H1 (cell line): ENCODE results near the gene NHLH2. TPM values are rescaled to one million over a fixed set of nuclear protein-coding genes. Genes with fewer than 3 reads are reported as not detected.

ENCODE experiments used
- CTCF ChIA-PET: fragments of 300-600 bp; sonication (Branson Sonifier 250); formaldehyde crosslinking; loops from one replicate; lab custom pipeline; 2021; ENCODE audit not compliant: partially characterized antibody; lab: Charles Lee
- POLR2A ChIA-PET: fragments of 300-600 bp; sonication (Branson Sonifier 250); formaldehyde crosslinking; loops from one replicate; lab custom pipeline; 2021; ENCODE audit warnings: inconsistent platforms; ENCODE audit not compliant: partially characterized antibody; lab: Charles Lee
- DNase-seq, 2 experiments: peaks; one replicate each; pipeline versions ENCODE4 v3.0.0 to v3.0.0-alpha.2; 2010 to 2022; ENCODE audit warnings: low spot score in 2 of 2, low read depth in 1 of 2, mixed read lengths in 1 of 2
- FAIRE-seq: peaks from 2 replicates; lab custom pipeline; 2011; peaks lifted over from hg19 to GRCh38; lab: Jason Lieb, UNC
- H2AFZ ChIP-seq: 2 replicates; pipeline ENCODE4 v1.8.1; 2012; ENCODE audit warnings: low read length, inconsistent platforms
- H2AK5ac ChIP-seq: 2 replicates; pipeline ENCODE4 v1.6.1; 2013; ENCODE audit warnings: low read depth, low read length
- H2BK120ac ChIP-seq: replicated peaks from 2 replicates; pipeline ENCODE3; 2013; ENCODE audit warnings: low read depth, low read length, inconsistent platforms
- H2BK12ac ChIP-seq: 2 replicates; pipeline ENCODE4 v1.6.1; 2013; ENCODE audit warnings: low read depth, low read length
- H2BK15ac ChIP-seq: 2 replicates; pipeline ENCODE4 v1.6.1; 2013; ENCODE audit warnings: low read length
- H2BK20ac ChIP-seq: 2 replicates; pipeline ENCODE4 v1.6.1; 2013; ENCODE audit warnings: low read length
- H2BK5ac ChIP-seq: 2 replicates; pipeline ENCODE4 v1.6.1; 2013; ENCODE audit warnings: low read depth, low read length
- H3K14ac ChIP-seq: 2 replicates; pipeline ENCODE4 v1.6.1; 2013; ENCODE audit warnings: inconsistent platforms; ENCODE audit not compliant: insufficient read length
- H3K18ac ChIP-seq: 2 replicates; pipeline ENCODE4 v1.6.1; 2013; ENCODE audit warnings: low read length; ENCODE audit errors: extremely low read depth
- H3K23ac ChIP-seq: 2 replicates; pipeline ENCODE4 v1.6.1; 2013; ENCODE audit warnings: inconsistent platforms; ENCODE audit not compliant: insufficient read length
- H3K23me2 ChIP-seq: 2 replicates; pipeline ENCODE4 v1.6.1; 2013; ENCODE audit warnings: low read depth, low read length
- H3K27ac ChIP-seq: 2 replicates; pipeline ENCODE4 v1.6.1; 2011; ENCODE audit warnings: low read depth, low read length, inconsistent platforms
- H3K27me3 ChIP-seq, 4 experiments: replicated peaks in 1 of 4; 1 replicate in 1 of 4; 2 replicates in 3 of 4; pipeline versions ENCODE4 v1.6.1 to v1.8.1; 2011 to 2013; ENCODE audit warnings: low read length in 3 of 4, mild to moderate bottlenecking in 3 of 4, inconsistent platforms in 2 of 4, mixed read lengths in 2 of 4, moderate library complexity in 1 of 4; ENCODE audit not compliant: control insufficient read depth in 3 of 4, insufficient read depth in 3 of 4; ENCODE audit errors: extremely low read depth in 1 of 4
- H3K36me3 ChIP-seq, 4 experiments: 2 replicates each; pipeline versions ENCODE4 v1.6.1 to v1.8.1; 2011 to 2013; ENCODE audit warnings: mild to moderate bottlenecking in 4 of 4, low read length in 3 of 4, moderate library complexity in 2 of 4, control low read depth in 1 of 4, inconsistent platforms in 1 of 4; ENCODE audit not compliant: insufficient read depth in 4 of 4, control insufficient read depth in 2 of 4
- H3K4ac ChIP-seq: replicated peaks from 2 replicates; pipeline ENCODE3; 2013; ENCODE audit warnings: low read length, low read depth, mixed read lengths, inconsistent platforms; ENCODE audit not compliant: insufficient read length
- H3K4me1 ChIP-seq, 4 experiments: replicated peaks in 1 of 4; 1 replicate in 1 of 4; 2 replicates in 3 of 4; pipeline versions ENCODE4 v1.6.1 to v1.8.1; 2011 to 2013; ENCODE audit warnings: low read length in 3 of 4, inconsistent platforms in 2 of 4, mixed read lengths in 1 of 4; ENCODE audit not compliant: insufficient read depth in 4 of 4, control insufficient read depth in 3 of 4
- H3K4me2 ChIP-seq, 2 experiments: 2 replicates each; pipeline versions ENCODE4 v1.6.1 to v1.8.1; 2011 to 2013; ENCODE audit warnings: low read depth in 2 of 2, low read length in 2 of 2, control low read depth in 1 of 2, inconsistent platforms in 1 of 2, mild to moderate bottlenecking in 1 of 2; ENCODE audit not compliant: insufficient read depth in 1 of 2
- H3K4me3 ChIP-seq, 4 experiments: fragments of 200-600, 300-600 bp in 1 of 4; sonication (generic), shearing (Covaris generic), sonication (Bioruptor Twin) in 1 of 4; 2 replicates each; pipeline versions ENCODE4 v1.5.1 to v1.8.1; 2011 to 2016; ENCODE audit warnings: low read length in 4 of 4, low read depth in 3 of 4, control low read depth in 2 of 4, inconsistent platforms in 2 of 4, mild to moderate bottlenecking in 2 of 4, mixed read lengths in 1 of 4, moderate library complexity in 1 of 4; ENCODE audit not compliant: insufficient read depth in 2 of 4; ENCODE audit errors: extremely low read depth in 1 of 4
- H3K56ac ChIP-seq: replicated peaks from 2 replicates; pipeline ENCODE3; 2013; ENCODE audit warnings: low read depth, mild to moderate bottlenecking, mixed read lengths, low read length, inconsistent platforms; ENCODE audit not compliant: insufficient read length
- H3K79me1 ChIP-seq: 2 replicates; pipeline ENCODE4 v1.6.1; 2013; ENCODE audit warnings: low read depth, low read length, control low read depth
- H3K79me2 ChIP-seq, 2 experiments: 2 replicates each; pipeline versions ENCODE4 v1.6.1 to v1.8.1; 2012 to 2013; ENCODE audit warnings: low read length in 2 of 2, mild to moderate bottlenecking in 2 of 2, inconsistent platforms in 1 of 2; ENCODE audit not compliant: insufficient read depth in 2 of 2, control insufficient read depth in 1 of 2
- H3K9ac ChIP-seq, 4 experiments: replicated peaks in 1 of 4; 1 replicate in 1 of 4; 2 replicates in 3 of 4; pipeline versions ENCODE4 v1.6.1 to v1.8.1; 2011 to 2013; ENCODE audit warnings: low read depth in 3 of 4, low read length in 3 of 4, control low read depth in 2 of 4, mild to moderate bottlenecking in 2 of 4, moderate library complexity in 2 of 4, inconsistent platforms in 1 of 4; ENCODE audit errors: extremely low read depth in 1 of 4
- H3K9me3 ChIP-seq, 2 experiments: 2 replicates each; pipeline versions ENCODE4 v1.6.1 to v1.8.1; 2012 to 2013; ENCODE audit warnings: mild to moderate bottlenecking in 2 of 2, moderate library complexity in 2 of 2, control low read depth in 1 of 2, inconsistent platforms in 1 of 2, low read depth in 1 of 2, low read length in 1 of 2, mixed read lengths in 1 of 2; ENCODE audit not compliant: insufficient read depth in 2 of 2
- H4K20me1 ChIP-seq, 2 experiments: replicated peaks in 1 of 2; 2 replicates each; pipeline versions ENCODE3 to v1.8.1; 2011 to 2013; ENCODE audit warnings: inconsistent platforms in 2 of 2, low read length in 2 of 2, mild to moderate bottlenecking in 1 of 2; ENCODE audit not compliant: insufficient read depth in 2 of 2, control insufficient read depth in 1 of 2
- H4K5ac ChIP-seq: 2 replicates; pipeline ENCODE4 v1.6.1; 2013; ENCODE audit warnings: low read length, low read depth, mixed read lengths, inconsistent platforms; ENCODE audit not compliant: insufficient read length
- H4K8ac ChIP-seq: 2 replicates; pipeline ENCODE4 v1.8.0; 2013; ENCODE audit warnings: mild to moderate bottlenecking, moderate library complexity, low read length, inconsistent platforms; ENCODE audit not compliant: insufficient read depth; ENCODE audit errors: extremely low read depth
- H4K91ac ChIP-seq: replicated peaks from 2 replicates; pipeline ENCODE3; 2013; ENCODE audit warnings: low read length, mixed read lengths, inconsistent platforms; ENCODE audit not compliant: insufficient read length
- BCL11A ChIP-seq, 2 experiments: IDR thresholded peaks; one replicate each; pipeline ENCODE4 v1.6.1; 2011; ENCODE audit warnings: low read depth in 2 of 2, low read length in 2 of 2, mild to moderate bottlenecking in 2 of 2
- CEBPB ChIP-seq: IDR thresholded peaks from 2 replicates; pipeline ENCODE4 v1.6.1; 2012; ENCODE audit warnings: low read depth, low read length
- CTBP2 ChIP-seq: IDR thresholded peaks from 2 replicates; pipeline ENCODE4 v1.7.0; 2011; ENCODE audit warnings: borderline replicate concordance, mild to moderate bottlenecking, moderate library complexity, mixed read lengths, low read length; ENCODE audit not compliant: insufficient read depth, insufficient read length
- EZH2 ChIP-seq: fragments of 200-600 bp; sonication (generic); IDR thresholded peaks from 2 replicates; pipeline ENCODE4 v1.7.1; 2012; ENCODE audit warnings: low read depth, mild to moderate bottlenecking, moderate library complexity, low read length, inconsistent platforms; ENCODE audit not compliant: severe bottlenecking
- MAX ChIP-seq: IDR thresholded peaks from 2 replicates; pipeline ENCODE4 v1.6.1; 2012; ENCODE audit warnings: inconsistent platforms
- NANOG ChIP-seq: IDR thresholded peaks from 2 replicates; pipeline ENCODE4 v1.6.1; 2011; ENCODE audit warnings: low read length, low read depth, mild to moderate bottlenecking, inconsistent platforms; ENCODE audit not compliant: insufficient read depth, poor library complexity, severe bottlenecking
- NRF1 ChIP-seq: IDR thresholded peaks from 2 replicates; pipeline ENCODE4 v1.6.1; 2011; ENCODE audit warnings: mild to moderate bottlenecking, low read depth, low read length, improper control_type of control experiment
- PHF8 ChIP-seq: fragments of 200-600 bp; sonication (generic); conservative IDR thresholded peaks from 2 replicates; pipeline ENCODE4 v1.7.1; 2012; ENCODE audit warnings: low read depth, mild to moderate bottlenecking, inconsistent platforms, low read length, moderate library complexity
- RFX5 ChIP-seq: IDR thresholded peaks from 2 replicates; pipeline ENCODE4 v1.6.1; 2011; ENCODE audit warnings: low read depth, low read length, improper control_type of control experiment, borderline replicate concordance
- SIX5 ChIP-seq: IDR thresholded peaks from 2 replicates; pipeline ENCODE4 v1.6.1; 2011; ENCODE audit warnings: mild to moderate bottlenecking, low read depth, low read length
- SRF ChIP-seq: IDR thresholded peaks from 2 replicates; pipeline ENCODE4 v1.6.1; 2011; ENCODE audit warnings: mild to moderate bottlenecking, low read depth, low read length, moderate library complexity
- TAF1 ChIP-seq: IDR thresholded peaks from 2 replicates; pipeline ENCODE4 v1.6.1; 2011; ENCODE audit warnings: mild to moderate bottlenecking, low read depth, low read length
- TCF12 ChIP-seq: IDR thresholded peaks from 2 replicates; pipeline ENCODE4 v1.6.1; 2011; ENCODE audit warnings: low read depth, mild to moderate bottlenecking, low read length
- TEAD4 ChIP-seq: IDR thresholded peaks from 2 replicates; pipeline ENCODE4 v1.6.1; 2012; ENCODE audit warnings: low read depth, low read length, inconsistent platforms, mixed read lengths
- WGBS, 2 experiments: shearing (Covaris generic) in 1 of 2; methylation state at CpG; one replicate each; pipeline versions ENCODE4 v1.1.6 to v1.1.7; 2013 to 2015; ENCODE audit warnings: low lambda C conversion rate in 2 of 2, mixed read lengths in 2 of 2, inconsistent platforms in 1 of 2, low coverage in 1 of 2, missing lambda C conversion rate in 1 of 2; ENCODE audit not compliant: insufficient replicate concordance in 2 of 2, insufficient coverage in 1 of 2, insufficient read length in 1 of 2; ENCODE audit errors: extremely low coverage in 1 of 2, missing lambda C conversion rate in 1 of 2; 5-methylcytosine and 5-hydroxymethylcytosine counted together
- polyA plus RNA-seq, 7 experiments: library from polyadenylated mRNA; depleted of rRNA in 3 of 7; stranded (reverse) in 5 of 7; unstranded in 2 of 7; fragments of >200 nt in 5 of 7; fragments of 200-250 nt in 2 of 7; gene quantifications; 1 replicate in 5 of 7; 2 replicates in 1 of 7; 4 replicates in 1 of 7; pipeline versions ENCODE4 v1.2.1 to v1.2.3, GENCODE V29; 2011 to 2013; ENCODE audit warnings: missing spikeins in 2 of 7, mixed read lengths in 2 of 7
- total RNA-seq: library from RNA; stranded (reverse); fragmentation: NEBNext Ultra II Directional; extraction: Animal tissue kit (Norgen Biotek cat#: 25700); gene quantifications from 2 replicates; pipeline ENCODE4 v1.2.1, GENCODE V29; 2021

NHLH2 gene
- total and polyA plus RNA-seq, 2 of the 8 experiments (the other 6 are each of a cell fraction or from before 2014, with no cell fraction given), result 0.92 to 1.1 TPM

- no peak overlapping the region for H3K4me2 ChIP-seq
- no peaks in the 10 kb centered on the region for H3K79me2 ChIP-seq
- no peak overlapping the region for H3K4me3 ChIP-seq
- no peak overlapping the region for H3K27ac ChIP-seq
- H3K4me1 ChIP-seq, result no peaks in the 10 kb centered on the region
- no peaks in the 10 kb centered on the region for H3K36me3 ChIP-seq
- H2BK120ac ChIP-seq, result no peak overlapping the region
- H2BK15ac ChIP-seq, result no peak overlapping the region
- H3K4ac ChIP-seq, result no peak overlapping the region
- H3K9me3 ChIP-seq, result no peaks in the 10 kb centered on the region
- no peaks in the 10 kb centered on the region for H3K27me3 ChIP-seq
- 91% methylated on average over 3 of the region's 3 CpGs; no CpG with 5 or more reads in 1 of the 2 experiments for WGBS, 2 experiments
- H3K9ac ChIP-seq, result no peak overlapping the region
- H3K79me1 ChIP-seq, result no peaks in the 10 kb centered on the region
- H3K14ac ChIP-seq, result no peak overlapping the region
- H2BK20ac ChIP-seq, result no peak overlapping the region
- no peak overlapping the region for H3K56ac ChIP-seq
- no peak overlapping the region for H2AK5ac ChIP-seq
- FAIRE-seq (no peak), DNase-seq (no peak)
- H3K23me2 ChIP-seq, result no peaks in the 10 kb centered on the region
- ChIA-PET CTCF (interaction anchor here (1.0 to 4.0 kb wide), 2 partner anchors 130 to 166 kb away, joined by 3 to 18 read pairs; no protein-coding TSS in a partner anchor), POLR2A (no interaction called here)
- H3K23ac ChIP-seq, result no peak overlapping the region
- H2AFZ ChIP-seq, result no peak overlapping the region
- H2BK12ac ChIP-seq, result no peak overlapping the region
- H4K91ac ChIP-seq, result no peak overlapping the region
- H4K20me1 ChIP-seq, result no peaks in the 10 kb centered on the region
- H4K8ac ChIP-seq, result no peak overlapping the region
- H4K5ac ChIP-seq, result no peak overlapping the region
- H2BK5ac ChIP-seq, result no peak overlapping the region
- H3K18ac ChIP-seq, result no peak overlapping the region
- TF ChIP-seq TCF12 (no peak), TEAD4 (no peak), RFX5 (no peak), EZH2 (no peak), PHF8 (no peak), MAX (no peak), SRF (no peak), CTBP2 (no peak), SIX5 (no peak), NANOG (no peak), BCL11A (IDR thresholded peaks at IDR 0.05; ENCODE audit: low read depth in 2 of 2, low read length in 2 of 2) (no peak), TAF1 (no peak), CEBPB (no peak), NRF1 (no peak)
Observed at GRCh38 chr1:115815694-115816093, 25.2 kb downstream of the NHLH2 start.
